HEK293T (cell line): Measurements from ENCODE around the gene DHCR7.

ENCODE experiments used
- ARNT ChIP-seq: fragments of 450-650 bp; IDR thresholded peaks from 2 replicates; pipeline ENCODE4 v1.6.1; 2017; ENCODE audit warnings: mild to moderate bottlenecking
- TARDBP ChIP-seq: fragments of 450-650 bp; IDR thresholded peaks from 2 replicates; pipeline ENCODE4 v1.6.1; 2016
- ZNF384 ChIP-seq: fragments of 450-650 bp; IDR thresholded peaks from 2 replicates; pipeline ENCODE4 v1.6.1; 2016

DNA sequence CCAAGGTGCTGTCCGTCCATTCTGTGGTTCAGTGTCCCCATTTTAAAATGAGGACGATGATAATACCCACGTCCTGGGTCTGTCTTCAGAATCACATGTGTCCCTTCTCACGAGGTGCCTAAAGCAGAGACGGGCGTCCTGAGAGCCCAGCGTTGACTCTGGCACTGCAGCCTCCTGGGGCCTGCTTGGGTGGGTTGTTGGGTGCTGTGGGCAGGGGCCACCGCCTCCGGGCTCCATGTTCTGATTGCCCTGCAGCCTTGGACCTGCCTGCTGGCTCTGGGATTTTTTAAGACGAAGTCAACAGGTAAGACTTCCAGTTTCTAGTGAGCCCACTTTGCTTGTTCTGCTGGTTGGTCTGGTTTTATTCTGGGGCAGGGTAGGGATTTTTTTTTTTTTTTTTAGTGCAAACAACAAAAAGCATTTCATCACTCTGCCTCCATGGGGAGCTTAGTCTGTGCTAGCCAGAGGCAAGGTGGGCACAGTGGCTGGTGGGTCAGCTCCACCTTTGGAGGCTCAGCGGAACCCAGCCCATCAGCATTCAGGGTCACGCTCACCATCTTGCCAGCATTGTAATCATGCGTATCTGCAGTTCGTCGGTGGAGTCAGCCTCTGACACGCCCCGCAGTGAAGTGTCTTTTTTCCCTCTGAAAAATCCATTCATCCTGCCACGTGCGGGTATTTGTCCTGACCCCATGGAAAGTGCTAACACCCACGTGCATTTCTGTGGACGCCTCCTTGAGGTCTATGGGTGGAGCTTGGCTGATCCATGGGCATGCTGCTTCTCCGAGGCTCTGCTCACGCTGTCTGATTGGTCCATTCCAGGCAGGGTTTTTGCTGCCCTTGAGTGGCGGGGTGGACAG lies 33.1 kb upstream of the DHCR7 start:
- TF ChIP-seq ARNT = no peak
- no peak for TF ChIP-seq TARDBP
- TF ChIP-seq ZNF384 = no peak
